RWPE1 (cell line): Measurements from ENCODE around the gene ADAMTS7.
"Not testable (repeated sequence)": the region's sequence is repeated elsewhere in the genome, so short reads cannot be mapped to it uniquely, and the experiment has no call there.

Source experiments
- CTCF ChIA-PET: fragments of 350-600 bp; sonication (Branson Sonifier 250); formaldehyde crosslinking; extraction: SDS; loops from one replicate; lab custom pipeline; 2021; lab: Yijun Ruan, JAX
- POLR2A ChIA-PET: fragments of 400-600 bp; formaldehyde crosslinking; extraction: SDS; loops from one replicate; lab custom pipeline; 2020; ENCODE audit warnings: antibody characterized with exemption; ENCODE audit not compliant: low non-redundant PET; lab: Yijun Ruan, JAX
- DNase-seq: peaks from one replicate; pipeline ENCODE4 v3.0.0; 2012; ENCODE audit warnings: low spot score
- H3K27ac ChIP-seq: fragments of 450-650 bp; 2 replicates; pipeline ENCODE4 v1.5.1; 2017
- TF ChIP-seq, protein P1 (sequence below): fragments of 450-650 bp; conservative IDR thresholded peaks from 2 replicates; pipeline ENCODE4 v1.5.1; 2017; ENCODE audit warnings: low read depth, mild to moderate bottlenecking

ADAMTS7 gene

DNA sequence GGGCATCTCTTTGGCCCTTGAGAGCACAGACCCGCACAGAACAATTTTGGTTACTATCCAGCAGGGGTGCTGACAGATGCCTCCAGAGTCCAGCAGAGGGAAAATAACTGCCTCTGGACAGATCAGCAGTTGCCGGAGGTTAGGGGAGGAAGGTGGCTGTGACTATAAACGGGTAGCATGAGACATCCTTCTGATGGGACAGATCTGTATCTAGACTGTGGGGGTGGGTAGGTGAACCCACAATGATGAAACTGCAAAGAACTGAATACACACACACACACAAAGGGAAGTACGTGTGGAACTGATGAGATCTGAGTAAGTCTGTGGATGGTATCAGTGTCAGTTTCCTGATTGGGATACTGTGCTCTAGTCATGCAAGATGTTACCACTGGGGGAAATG is 21.2 kb downstream of the ADAMTS7 start:
- DNase-seq: no peak
- ChIA-PET POLR2A (no interaction called here), CTCF (no interaction called here)

DNA sequence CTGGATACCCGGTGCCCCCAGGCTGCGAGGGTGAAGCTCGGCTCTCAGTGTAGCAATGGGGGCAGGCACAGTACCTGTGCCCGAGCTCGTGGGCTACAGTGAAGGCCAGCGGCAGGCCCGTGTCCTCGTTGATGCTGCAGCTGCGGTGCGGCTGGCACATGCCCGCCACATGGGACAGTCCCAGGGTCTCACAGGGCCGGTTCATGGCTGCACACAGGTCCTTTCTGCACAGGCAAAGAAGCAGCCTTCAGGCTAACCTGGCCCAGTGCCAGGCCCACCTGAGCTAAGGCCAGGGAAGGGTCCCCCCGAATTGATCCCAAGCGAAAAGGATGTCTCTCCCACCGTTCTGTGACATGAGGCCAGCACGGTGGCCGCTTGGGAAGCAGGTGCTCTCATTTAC is 21.6 kb downstream of the ADAMTS7 start:
- ChIA-PET CTCF (interaction anchor here (0.6 kb wide), 1 partner anchor 1199 kb away, joined by 3 read pairs; no protein-coding TSS in a partner anchor), POLR2A (no interaction called here)
- no peak for DNase-seq

More for the DNA sequence above, 21.2 kb downstream of the ADAMTS7 start:
- TF ChIP-seq, protein P1, sequence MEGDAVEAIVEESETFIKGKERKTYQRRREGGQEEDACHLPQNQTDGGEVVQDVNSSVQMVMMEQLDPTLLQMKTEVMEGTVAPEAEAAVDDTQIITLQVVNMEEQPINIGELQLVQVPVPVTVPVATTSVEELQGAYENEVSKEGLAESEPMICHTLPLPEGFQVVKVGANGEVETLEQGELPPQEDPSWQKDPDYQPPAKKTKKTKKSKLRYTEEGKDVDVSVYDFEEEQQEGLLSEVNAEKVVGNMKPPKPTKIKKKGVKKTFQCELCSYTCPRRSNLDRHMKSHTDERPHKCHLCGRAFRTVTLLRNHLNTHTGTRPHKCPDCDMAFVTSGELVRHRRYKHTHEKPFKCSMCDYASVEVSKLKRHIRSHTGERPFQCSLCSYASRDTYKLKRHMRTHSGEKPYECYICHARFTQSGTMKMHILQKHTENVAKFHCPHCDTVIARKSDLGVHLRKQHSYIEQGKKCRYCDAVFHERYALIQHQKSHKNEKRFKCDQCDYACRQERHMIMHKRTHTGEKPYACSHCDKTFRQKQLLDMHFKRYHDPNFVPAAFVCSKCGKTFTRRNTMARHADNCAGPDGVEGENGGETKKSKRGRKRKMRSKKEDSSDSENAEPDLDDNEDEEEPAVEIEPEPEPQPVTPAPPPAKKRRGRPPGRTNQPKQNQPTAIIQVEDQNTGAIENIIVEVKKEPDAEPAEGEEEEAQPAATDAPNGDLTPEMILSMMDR: no peak
- H3K27ac ChIP-seq: no peak overlapping the region

DNA sequence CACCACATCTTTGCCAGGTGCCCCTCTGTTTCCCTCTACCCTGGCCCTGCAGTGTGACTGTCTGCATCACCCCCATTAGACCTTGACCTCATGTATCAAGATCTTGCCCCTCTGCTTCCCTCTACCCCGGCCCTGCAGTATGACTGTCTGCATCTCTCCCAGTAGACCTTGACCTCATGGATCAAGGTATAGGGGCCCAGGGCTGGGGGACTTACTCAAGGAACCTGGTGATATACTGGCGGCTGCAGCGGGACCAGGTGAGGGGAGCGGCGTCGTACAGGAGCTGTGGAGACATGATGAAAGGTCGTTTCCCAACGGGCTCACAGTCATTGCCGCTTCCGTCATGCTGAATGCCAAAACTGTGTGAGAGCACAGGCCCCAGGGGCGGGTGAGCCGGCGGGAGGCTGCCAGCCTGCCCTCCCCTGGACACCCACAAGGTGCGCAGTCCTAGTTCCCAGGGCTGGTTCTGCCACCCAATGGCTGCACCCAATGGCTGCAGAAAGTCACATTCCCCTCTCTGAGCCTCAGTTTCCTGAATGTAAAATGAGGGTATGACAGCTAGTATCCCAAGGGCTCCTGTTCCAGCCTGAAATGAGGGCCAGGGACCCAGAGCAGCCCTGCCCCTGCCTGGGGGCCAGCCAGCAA is 23.1 kb downstream of the ADAMTS7 start:
- CTCF ChIA-PET: interaction anchor here (0.6 kb wide), 1 partner anchor 309 kb away, joined by 3 read pairs; no protein-coding TSS in a partner anchor
- H3K27ac ChIP-seq: no peak overlapping the region
- DNase-seq: no peak
- TF ChIP-seq, protein P1: no peak
- POLR2A ChIA-PET: no interaction called here

More for the DNA sequence above, 21.6 kb downstream of the ADAMTS7 start:
- TF ChIP-seq, protein P1: no peak
- no peak overlapping the region for H3K27ac ChIP-seq

DNA sequence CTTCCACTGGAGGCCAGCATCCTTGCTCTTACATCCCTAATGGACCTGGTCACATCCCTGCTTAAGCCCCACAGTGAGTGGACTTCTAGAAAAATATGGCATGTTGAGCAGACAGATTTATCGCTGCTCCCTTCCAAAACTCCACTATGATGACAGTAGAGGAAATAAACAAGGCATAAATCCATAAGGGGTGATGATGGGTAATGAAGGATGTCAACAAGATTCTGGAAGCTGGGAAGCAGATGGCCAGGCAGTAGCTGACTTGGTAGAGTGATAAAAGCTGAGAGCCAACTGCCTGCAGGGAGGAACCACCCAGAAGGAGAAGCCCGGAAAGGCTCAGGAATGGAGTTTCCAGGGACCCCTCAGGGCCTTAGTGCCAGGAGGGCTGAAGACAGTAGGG is 28.9 kb downstream of the ADAMTS7 start:
- POLR2A ChIA-PET, H3K27ac ChIP-seq, CTCF ChIA-PET, DNase-seq: not testable (repeated sequence)

DNA sequence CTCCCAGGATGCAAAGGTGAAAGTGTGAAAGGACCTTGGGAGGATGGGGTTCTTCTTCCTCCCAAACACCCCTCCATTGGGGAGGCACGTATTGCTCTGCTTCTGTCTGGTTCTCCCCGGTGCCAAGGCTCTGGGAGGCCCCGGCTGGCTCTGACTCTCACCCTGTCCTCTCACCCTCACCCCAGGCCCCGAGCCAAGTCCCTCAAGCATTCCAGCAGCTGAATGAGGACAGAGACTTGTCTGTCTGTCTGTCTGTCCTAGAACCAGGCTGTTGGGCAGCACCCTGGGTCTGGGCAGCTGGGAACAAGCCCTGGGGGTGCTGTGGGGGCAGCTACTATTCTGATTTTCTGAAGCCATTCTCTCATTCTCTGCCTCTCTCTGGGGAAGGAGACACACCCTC is 29.9 kb downstream of the ADAMTS7 start:
- DNase-seq, POLR2A ChIA-PET, H3K27ac ChIP-seq: not testable (repeated sequence)
- CTCF ChIA-PET: interaction anchor here (0.6 kb wide), 1 partner anchor 668 kb away, joined by 4 read pairs; no protein-coding TSS in a partner anchor

DNA sequence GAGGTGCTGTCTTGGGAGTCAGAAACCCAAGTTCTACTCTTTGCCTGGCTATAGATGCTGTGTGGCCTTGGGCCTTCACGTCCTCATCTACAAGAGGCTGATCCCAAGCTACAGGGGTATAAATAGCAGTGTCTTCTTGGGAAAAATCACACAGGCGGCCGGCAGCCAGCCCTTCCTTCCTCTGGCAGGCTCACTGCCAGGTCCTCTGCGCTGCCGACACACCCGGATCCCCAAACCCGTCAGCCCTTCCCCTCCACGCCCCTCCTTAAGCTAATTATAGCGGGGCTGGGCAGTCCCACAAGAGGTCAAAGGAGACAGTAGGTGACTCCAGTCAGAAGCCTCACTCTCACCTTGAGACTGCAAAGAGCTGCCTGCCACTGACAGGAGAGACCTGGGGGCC is 31.3 kb downstream of the ADAMTS7 start:
- POLR2A ChIA-PET, DNase-seq, CTCF ChIA-PET: not testable (repeated sequence)
- H3K27ac ChIP-seq: peak overlapping the region; percentile 49

DNA sequence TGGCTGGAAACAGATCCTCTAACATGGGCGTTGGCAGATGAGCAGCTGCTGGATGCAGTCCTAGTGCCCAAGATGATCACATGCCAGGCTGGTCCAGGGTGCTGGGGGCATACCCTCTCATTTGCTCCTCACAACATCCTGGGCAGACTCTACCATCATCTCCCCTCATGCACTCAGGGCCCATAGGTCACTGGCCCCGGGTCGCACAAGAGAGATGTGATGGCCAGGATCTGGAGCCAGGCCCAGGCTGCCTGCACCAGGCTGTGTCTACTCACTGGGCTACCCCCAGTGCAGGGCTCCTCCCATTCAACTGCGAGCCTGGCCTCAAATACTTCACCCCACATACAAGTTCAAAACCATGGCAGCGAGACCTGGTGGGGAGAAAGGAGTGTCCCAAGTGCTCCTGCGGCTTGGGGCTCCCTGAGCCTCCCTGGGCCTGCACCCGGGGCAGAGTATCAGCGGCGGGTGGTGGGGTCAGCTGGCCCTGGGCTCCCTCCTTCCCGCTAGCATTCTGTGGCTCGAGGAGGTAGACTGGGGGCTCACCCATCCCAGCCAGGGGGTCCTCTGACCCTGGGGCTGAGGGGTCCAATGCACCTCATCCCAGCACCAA is 32.0 kb downstream of the ADAMTS7 start:
- peak overlapping the region; percentile 53 for H3K27ac ChIP-seq
- CTCF ChIA-PET, POLR2A ChIA-PET, DNase-seq: not testable (repeated sequence)

DNA sequence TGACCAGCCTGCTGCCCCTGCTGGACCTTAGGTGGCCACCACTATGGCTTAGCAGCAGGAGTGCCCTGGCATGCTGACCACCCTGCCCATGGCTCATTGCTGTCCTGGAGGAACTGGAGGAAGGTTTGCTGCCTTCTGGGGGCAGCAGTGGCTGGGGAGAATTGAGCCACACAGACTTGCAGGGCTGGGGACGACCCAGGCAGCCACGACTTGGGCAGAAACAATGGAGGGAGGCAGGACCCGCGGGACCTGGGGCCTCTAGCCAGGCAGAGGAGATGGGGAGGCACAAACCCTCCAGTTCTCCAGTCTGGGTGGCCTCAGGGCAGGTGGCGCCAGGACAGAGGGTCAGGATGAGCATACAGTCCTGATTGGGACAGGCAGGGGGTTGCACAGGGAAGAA is 32.8 kb downstream of the ADAMTS7 start:
- no peak for DNase-seq
- POLR2A ChIA-PET: no interaction called here
- TF ChIP-seq, protein P1: no peak
- H3K27ac ChIP-seq: no peak overlapping the region
- CTCF ChIA-PET: no interaction called here

DNA sequence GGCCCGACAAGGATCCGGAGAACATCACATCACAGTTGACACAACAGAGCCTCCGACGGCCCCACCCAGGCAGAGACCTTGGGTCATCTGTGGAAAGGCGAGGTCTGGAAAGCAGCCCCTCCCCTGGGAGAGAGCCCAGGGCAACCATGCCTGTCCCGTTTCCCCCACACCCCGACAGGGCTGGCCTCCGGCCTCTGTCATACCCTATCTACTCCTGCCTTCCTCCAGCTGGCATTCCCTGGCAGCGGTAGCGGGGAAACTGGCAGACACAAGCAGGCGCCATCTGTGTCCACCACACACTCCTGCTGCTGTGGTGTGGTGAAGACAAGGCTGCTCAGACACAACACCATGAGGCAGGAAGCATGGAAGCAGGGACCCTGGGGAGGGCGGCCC is 33.3 kb downstream of the ADAMTS7 start:
- CTCF ChIA-PET, DNase-seq, POLR2A ChIA-PET, H3K27ac ChIP-seq: not testable (repeated sequence)

DNA sequence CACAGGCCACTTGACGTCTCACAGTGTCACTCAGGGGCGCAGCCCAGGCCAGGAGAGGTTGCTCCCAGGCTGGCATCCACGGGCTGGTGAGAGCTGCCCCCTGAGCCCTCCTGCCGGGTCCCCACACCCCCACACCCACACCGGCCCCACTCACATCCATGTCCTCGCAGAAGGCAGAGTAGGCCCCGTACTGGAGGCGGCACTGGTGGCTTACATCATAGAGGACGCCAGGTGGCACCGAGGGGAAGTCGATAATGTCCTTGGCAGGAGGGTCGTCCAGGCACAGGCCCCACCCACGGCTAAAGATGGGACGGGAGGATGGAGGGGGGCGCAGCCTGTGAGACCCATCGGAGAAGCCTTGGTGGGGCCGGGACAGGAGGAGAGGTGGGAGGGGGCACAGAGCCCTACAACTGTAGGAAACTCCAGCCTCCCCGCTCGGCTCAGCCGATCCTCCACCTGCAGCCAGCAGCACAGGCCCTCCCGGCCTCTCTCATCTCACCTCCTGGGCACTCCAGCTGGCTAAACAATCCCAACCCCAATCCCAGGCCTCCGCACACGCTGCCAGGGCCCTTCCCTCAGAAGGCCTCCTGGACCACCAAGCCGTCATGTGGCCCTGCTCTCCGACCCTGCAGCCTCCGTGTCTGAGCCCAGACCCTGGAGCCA is 33.8 kb downstream of the ADAMTS7 start:
- POLR2A ChIA-PET, H3K27ac ChIP-seq, CTCF ChIA-PET, DNase-seq: not testable (repeated sequence)

DNA sequence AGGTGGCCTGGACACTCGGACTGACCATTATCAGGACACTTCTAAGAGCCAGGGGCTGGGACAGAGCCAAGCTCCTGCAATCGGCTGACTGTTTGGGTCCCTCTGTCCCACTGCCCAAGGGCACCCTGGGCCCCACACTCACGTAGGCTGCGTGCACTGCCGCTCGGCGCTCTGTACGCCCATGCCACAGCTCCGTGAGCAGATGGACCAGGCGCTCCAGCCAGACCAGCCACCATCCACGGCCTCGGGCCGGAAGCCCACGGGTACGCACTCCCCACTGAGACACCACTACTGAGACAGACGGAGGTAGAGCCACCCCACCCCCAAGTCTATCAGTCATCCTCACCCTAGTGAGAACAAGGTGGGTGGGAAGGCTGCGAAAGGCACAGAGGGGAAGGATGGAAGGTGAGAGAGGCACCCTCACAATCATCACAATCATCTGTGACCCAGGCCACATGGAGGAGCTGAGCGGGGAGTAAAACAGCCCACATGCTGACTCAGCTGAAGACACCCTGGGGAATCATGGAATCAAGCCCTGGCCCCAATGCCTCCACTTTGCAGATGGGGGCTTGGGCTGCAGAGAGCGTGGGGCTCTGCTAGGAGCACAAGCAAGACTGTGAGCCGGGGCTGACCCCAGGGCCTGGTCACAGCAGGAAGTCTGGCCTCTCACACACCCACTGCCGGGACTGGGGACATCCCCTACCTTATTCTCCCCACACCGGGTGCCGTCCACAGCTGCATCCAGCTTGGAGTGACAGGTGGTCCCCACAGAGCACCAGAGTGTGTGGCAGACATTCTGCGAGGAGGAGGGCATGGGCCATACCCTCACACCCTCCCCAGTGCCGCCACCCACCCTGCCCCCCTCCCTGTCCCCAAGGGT is 35.0 kb downstream of the ADAMTS7 start:
- ChIA-PET CTCF (interaction anchor here (0.6 kb wide), 1 partner anchor 9 kb away, joined by 5 read pairs; no protein-coding TSS in a partner anchor), POLR2A (interaction anchor here (1.2 kb wide), 1 partner anchor 798 kb away, joined by 3 read pairs; no protein-coding TSS in a partner anchor)
- H3K27ac ChIP-seq, DNase-seq: not testable (repeated sequence)
